HG03045 (cell line): ENCODE results near the gene MPP4.

ENCODE experiments used
- ATAC-seq: cut with Tn5 transposase; IDR thresholded peaks from one replicate; pipeline ENCODE4 v1.9.1; 2021; ENCODE audit warnings: mild to moderate bottlenecking, moderate library complexity; ENCODE audit not compliant: unreplicated experiment

The MPP4 gene

DNA sequence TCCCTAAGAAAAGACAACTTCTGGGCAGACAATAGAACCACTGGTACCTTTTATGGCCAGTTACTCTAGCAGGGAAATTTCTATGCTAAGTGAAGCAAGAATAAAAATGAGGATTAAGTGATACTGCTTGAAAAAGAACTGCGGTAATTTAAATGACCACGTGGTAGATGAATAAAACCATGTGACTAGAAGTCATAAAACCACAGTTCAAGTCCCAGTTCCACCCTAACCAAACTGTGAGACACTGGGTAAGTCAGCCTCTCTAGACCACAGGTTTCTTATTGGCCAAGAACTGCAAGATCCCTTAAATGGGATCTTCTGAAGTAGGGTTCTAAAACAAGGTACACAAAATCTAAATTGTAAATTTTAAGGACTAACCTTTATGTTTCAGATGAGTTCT lies 67.9 kb downstream of the MPP4 start:
- no peak for ATAC-seq

DNA sequence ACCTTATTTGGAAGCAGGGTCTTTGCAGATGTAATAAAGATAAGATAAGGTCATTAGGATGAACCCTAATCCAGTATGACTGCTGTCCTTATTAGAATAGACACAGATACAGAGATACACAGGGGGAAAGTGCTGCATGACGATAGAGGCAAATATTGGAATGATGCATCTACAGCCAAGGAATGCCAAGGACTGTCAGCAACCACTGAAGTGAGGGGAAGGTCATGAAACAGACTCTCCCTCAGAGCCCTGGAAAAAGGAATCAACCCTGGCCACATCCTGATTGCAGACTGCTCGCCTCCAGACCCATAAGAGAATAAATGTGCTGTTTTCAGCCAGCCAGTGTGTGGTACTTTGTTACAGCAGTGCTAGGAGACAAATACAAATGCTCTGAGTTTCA lies 69.9 kb downstream of the MPP4 start:
- ATAC-seq, result no peak

DNA sequence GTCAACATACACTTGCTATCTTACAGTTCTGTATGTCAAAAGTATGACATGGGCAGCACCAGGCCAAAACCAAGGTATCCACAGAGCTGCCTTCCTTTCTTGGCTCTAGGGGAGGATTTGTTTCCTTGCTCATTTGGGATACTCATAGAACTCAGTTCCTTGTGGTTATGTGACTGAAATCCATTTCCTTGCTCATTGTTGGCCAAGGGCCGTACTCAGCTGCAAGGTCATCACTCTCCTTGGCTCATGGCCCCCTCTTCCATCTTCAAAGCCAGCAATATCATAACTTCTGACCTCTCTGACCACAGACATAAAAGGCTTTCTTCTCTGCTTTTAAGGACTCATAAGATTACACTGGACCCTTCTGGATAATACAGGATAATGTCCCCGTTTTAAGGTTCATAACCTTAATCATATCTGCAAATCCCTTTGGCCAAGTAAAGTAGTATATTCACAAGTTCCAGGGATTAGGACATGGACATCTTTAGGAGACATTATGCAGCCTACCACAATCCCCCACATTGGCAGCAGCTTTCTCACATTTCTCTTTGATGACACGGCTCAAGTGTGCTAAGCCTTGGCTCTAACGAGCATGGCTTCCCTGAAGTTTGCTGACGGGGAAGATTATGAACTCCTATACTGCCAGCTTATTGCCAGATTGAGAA lies 76.0 kb downstream of the MPP4 start:
- ATAC-seq, result no peak

DNA sequence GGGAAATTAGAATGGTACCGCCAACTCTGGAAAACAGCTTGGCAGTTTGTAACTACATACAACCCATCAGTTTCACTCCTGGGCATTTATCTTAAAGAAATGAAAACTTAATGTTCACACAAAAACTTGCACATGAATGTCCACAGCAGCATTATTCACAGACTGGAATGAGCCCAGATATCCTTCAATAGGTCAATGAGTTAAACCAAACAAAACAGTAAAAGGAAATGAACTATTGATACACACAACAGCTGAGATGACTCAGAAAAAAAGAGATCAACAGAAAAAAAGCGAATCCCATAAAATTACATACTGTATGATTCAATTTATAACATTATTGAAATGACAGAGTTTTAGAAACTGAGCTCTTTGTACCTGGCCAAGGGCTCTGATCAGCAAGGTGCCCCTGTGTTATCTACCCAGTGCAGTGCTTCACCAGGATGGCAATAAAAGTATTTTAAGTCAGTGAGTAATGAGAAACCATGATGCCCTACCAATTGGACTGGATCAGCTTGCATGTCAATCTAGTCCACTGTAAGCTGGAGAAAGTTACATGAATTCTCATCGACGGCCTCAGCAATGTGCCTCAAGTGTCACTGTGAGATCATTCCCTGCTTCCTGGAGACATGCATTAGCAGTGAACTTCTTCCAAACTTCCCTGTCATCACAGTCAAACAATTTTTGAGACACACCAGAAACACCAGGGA lies 77.0 kb downstream of the MPP4 start:
- ATAC-seq, result no peak

DNA sequence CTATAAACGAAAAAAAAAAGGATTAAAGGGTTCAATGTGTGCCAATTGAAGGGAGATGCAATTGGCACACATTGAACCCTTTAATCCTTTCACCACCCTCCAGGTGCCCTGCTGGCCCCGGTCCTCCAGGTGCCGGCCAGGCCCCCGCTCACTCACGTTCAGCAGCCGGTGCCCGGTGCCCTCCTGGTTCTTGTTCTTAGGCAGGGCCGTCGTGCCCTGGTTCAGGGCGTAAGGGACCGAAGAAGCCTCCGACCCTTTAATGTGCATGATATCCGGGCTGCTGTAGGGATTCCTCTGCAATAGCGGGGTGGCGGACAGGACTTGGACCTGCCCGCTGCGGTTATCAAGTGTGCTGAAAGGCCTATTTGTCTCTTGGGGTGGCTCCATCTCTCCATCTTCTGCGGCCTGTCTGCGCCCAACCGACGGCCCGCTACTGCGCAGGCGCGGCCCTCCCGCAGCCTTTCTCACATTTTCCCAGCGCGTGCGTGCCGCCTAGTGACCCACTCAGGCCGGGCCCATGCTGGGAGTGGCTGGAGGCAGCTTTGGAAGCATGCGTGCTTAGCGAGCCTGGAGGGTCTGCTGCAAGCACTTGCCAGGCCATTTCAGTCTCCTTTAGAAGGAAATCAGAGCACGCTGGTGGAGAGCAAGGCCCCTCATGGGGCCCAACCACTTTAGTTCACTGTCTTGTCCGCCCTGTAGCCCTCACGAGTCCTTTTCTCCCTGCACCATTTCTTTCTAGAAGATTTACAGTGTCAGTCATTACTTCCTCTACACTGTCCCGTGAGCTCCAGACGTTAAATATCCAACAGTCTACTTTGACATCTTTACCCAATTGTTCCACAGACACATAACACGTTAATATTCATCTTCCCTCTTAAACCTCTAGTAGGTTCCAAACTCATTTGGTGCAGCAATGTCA lies 79.4 kb downstream of the MPP4 start:
- ATAC-seq, result no peak

DNA sequence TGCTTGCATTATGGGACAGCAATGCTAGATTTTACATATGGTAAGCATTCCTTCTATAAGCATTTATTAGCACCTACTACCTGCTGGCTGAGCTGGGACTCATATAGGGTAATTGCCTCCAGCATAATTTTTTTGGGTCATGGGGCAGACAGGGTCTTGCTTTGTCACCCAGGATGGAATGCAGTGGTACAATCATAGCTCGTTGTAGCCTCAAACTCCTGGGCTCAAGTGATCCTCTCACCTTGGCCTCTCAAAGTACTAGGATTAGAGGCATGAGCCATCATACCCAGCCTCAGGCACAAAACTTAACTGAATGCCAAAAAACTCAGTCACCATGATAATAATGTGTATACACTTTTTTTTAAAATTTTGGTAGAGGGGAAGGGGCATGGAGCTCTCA lies 90.4 kb downstream of the MPP4 start:
- ATAC-seq, result no peak

- no peak for ATAC-seq
Observed at GRCh38 chr2:201607568-201607967, 90.9 kb downstream of the MPP4 start.

DNA sequence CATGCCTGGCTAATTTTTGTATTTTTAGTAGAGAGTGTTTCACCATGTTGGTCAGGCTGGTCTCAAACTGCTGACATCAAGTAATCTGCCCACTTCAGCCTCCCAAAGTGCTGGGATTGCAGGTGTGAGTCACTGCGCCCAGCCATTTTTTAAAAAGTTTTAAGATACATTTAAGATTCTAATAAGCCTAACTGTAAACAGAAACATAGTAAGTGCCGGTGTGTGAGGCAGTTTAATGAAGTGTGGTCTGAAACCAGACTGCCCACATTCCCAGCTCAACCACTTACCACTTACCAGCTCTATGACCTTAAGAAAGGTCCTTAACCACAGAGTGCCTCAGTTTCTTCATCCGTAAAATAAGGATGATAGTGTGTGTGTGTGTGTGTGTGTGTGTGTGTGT lies 97.5 kb downstream of the MPP4 start:
- ATAC-seq, result no peak

DNA sequence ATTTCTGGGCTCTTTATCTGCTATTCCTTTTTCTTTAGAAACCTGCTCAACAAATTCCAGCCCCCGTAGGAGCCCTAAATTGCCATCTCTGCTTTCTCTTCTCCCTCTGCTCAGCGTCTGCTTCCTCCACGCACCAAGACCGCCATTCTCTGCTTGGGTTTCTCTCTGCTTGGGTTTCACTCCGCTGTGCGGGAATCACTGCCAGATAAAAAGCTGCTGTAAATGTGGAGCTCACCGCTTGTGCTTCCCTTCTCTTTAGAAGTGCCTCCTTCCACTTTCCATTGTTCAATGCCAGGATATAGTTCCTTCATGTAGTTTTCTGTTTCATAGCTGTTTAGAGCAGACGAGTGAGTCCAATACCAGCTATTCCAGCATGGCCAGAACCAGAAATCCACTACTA lies 101.0 kb downstream of the MPP4 start:
- no peak for ATAC-seq
